HEK293 (cell line): ENCODE measurements around the gene MAP3K20.

Experiments
- CTCF ChIA-PET: fragments of 350-600 bp; formaldehyde crosslinking; extraction: SDS; loops from one replicate; lab custom pipeline; 2021; ENCODE audit warnings: antibody characterized with exemption; lab: Yijun Ruan, JAX
- POLR2A ChIA-PET: fragments of 300-600 bp; formaldehyde crosslinking; extraction: SDS; loops from one replicate; lab custom pipeline; 2020; ENCODE audit warnings: antibody characterized with exemption, inconsistent platforms; lab: Yijun Ruan, JAX
- H3K27ac ChIP-seq: fragments of 200-500 bp; sonication (Bioruptor generic); 2 replicates; pipeline ENCODE4 v1.5.1; 2014; ENCODE audit warnings: low read depth, low read length, control low read depth, inconsistent platforms; ENCODE audit errors: extremely low read depth
- H3K36me3 ChIP-seq, 2 experiments: fragments of 200-500 bp in 1 of 2; sonication (Bioruptor generic) in 1 of 2; 1 replicate in 1 of 2; 2 replicates in 1 of 2; pipeline ENCODE4 v1.5.1; 2014 to 2017; ENCODE audit warnings: inconsistent platforms in 2 of 2, low read length in 2 of 2; ENCODE audit not compliant: control insufficient read depth in 2 of 2, insufficient read depth in 1 of 2
- H3K4me1 ChIP-seq: fragments of 200-500 bp; sonication (Bioruptor generic); 2 replicates; pipeline ENCODE4 v1.5.1; 2014; ENCODE audit warnings: mild to moderate bottlenecking, low read length, inconsistent platforms; ENCODE audit not compliant: control insufficient read depth, insufficient read depth
- H3K4me3 ChIP-seq: 2 replicates; pipeline ENCODE4 v1.5.1; 2011; ENCODE audit warnings: low read depth, mild to moderate bottlenecking, control low read depth, low read length, moderate library complexity
- H3K9me3 ChIP-seq: fragments of 200-500 bp; sonication (Bioruptor generic); 2 replicates; pipeline ENCODE4 v1.5.1; 2014; ENCODE audit warnings: low read depth, low read length, inconsistent platforms; ENCODE audit not compliant: control insufficient read depth, insufficient read depth
- BCL11A ChIP-seq: fragments of 450-650 bp; formaldehyde crosslinking; IDR thresholded peaks from 2 replicates; pipeline ENCODE4 v1.5.1; 2016; ENCODE audit warnings: low read depth, missing biosample characterization, missing genetic modification characterization
- GLIS2 ChIP-seq: fragments of 450-650 bp; formaldehyde crosslinking; IDR thresholded peaks from 2 replicates; pipeline ENCODE4 v1.5.1; 2016; ENCODE audit warnings: missing biosample characterization, missing genetic modification characterization
- SALL2 ChIP-seq: fragments of 450-650 bp; formaldehyde crosslinking; IDR thresholded peaks from 2 replicates; pipeline ENCODE4 v1.5.0; 2017; ENCODE audit warnings: missing biosample characterization, mild to moderate bottlenecking, missing genetic modification characterization, borderline replicate concordance
- ZBTB20 ChIP-seq: fragments of 450-650 bp; formaldehyde crosslinking; IDR thresholded peaks from 2 replicates; pipeline ENCODE4 v1.5.1; 2016; ENCODE audit warnings: missing biosample characterization, missing genetic modification characterization
- ZBTB44 ChIP-seq: fragments of 450-650 bp; IDR thresholded peaks from 2 replicates; pipeline ENCODE4 v1.5.1; 2018; ENCODE audit warnings: missing biosample characterization, mild to moderate bottlenecking, missing genetic modification characterization
- ZNF433 ChIP-seq: fragments of 450-650 bp; formaldehyde crosslinking; IDR thresholded peaks from 2 replicates; pipeline ENCODE4 v1.5.1; 2016; ENCODE audit warnings: missing biosample characterization, missing genetic modification characterization, low read depth
- ZNF513 ChIP-seq: fragments of 450-650 bp; IDR thresholded peaks from 2 replicates; pipeline ENCODE4 v1.5.1; 2018; ENCODE audit warnings: missing biosample characterization, missing genetic modification characterization
- ZNF549 ChIP-seq: fragments of 450-650 bp; IDR thresholded peaks from 2 replicates; pipeline ENCODE4 v1.5.1; 2018; ENCODE audit warnings: missing biosample characterization, missing genetic modification characterization, mild to moderate bottlenecking, inconsistent platforms, moderate library complexity
- ZNF623 ChIP-seq: fragments of 450-650 bp; formaldehyde crosslinking; IDR thresholded peaks from 2 replicates; pipeline ENCODE4 v1.5.1; 2016; ENCODE audit warnings: missing biosample characterization, missing genetic modification characterization
- ZNF701 ChIP-seq: fragments of 450-650 bp; formaldehyde crosslinking; IDR thresholded peaks from 2 replicates; pipeline ENCODE4 v1.5.1; 2016; ENCODE audit warnings: missing biosample characterization, missing genetic modification characterization
- ZNF776 ChIP-seq: fragments of 450-650 bp; formaldehyde crosslinking; IDR thresholded peaks from 2 replicates; pipeline ENCODE4 v1.5.0; 2017; ENCODE audit warnings: missing biosample characterization, missing genetic modification characterization, borderline replicate concordance
- ZNF837 ChIP-seq: fragments of 450-650 bp; formaldehyde crosslinking; IDR thresholded peaks from 2 replicates; pipeline ENCODE4 v1.5.1; 2016; ENCODE audit warnings: missing biosample characterization, missing genetic modification characterization
- ZSCAN5A ChIP-seq: fragments of 450-650 bp; formaldehyde crosslinking; IDR thresholded peaks from 2 replicates; pipeline ENCODE4 v1.5.1; 2016; ENCODE audit warnings: missing biosample characterization, missing genetic modification characterization
- TF ChIP-seq, protein P1 (sequence below): fragments of 450-650 bp; formaldehyde crosslinking; IDR thresholded peaks from 2 replicates; pipeline ENCODE4 v1.5.1; 2016; ENCODE audit warnings: missing biosample characterization, missing genetic modification characterization, borderline replicate concordance
- TF ChIP-seq, protein P2 (sequence below): fragments of 450-650 bp; formaldehyde crosslinking; IDR thresholded peaks from 2 replicates; pipeline ENCODE4 v1.5.1; 2016; ENCODE audit warnings: missing biosample characterization, missing genetic modification characterization

MAP3K20 gene

DNA sequence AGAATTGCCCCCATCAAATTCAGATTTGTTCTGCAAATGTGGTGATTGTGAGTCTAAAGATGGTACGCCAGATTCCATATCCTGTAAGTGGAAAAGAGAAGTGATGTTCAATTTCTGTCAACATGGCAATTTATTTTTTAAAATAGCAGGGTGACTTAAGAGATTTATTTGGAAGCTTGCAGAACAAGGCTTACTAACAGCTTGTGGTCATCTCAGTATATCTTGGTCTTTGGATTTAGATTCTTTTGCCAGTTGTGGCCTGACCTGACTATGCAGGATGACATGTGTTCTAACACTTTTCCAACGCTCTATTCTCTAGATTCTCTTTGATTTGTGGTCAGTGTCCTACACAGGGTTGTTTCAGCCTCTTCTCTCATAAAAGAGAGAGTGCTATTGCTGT is 74.4 kb downstream of the MAP3K20 start:
- Histone ChIP-seq H3K27ac (no peak overlapping the region), H3K4me3 (no peak overlapping the region), H3K36me3 (no peaks in the 10 kb centered on the region), H3K9me3 (no peaks in the 10 kb centered on the region), H3K4me1 (peaks cover 3% of the 10 kb centered on the region; the same call in 1 of the 2 replicates)
- POLR2A ChIA-PET: no interaction called here
- CTCF ChIA-PET: interaction anchor here (0.6 kb wide), 2 partner anchors 60 to 79 kb away, joined by 3 read pairs; no protein-coding TSS in a partner anchor
- TF ChIP-seq, protein P1, sequence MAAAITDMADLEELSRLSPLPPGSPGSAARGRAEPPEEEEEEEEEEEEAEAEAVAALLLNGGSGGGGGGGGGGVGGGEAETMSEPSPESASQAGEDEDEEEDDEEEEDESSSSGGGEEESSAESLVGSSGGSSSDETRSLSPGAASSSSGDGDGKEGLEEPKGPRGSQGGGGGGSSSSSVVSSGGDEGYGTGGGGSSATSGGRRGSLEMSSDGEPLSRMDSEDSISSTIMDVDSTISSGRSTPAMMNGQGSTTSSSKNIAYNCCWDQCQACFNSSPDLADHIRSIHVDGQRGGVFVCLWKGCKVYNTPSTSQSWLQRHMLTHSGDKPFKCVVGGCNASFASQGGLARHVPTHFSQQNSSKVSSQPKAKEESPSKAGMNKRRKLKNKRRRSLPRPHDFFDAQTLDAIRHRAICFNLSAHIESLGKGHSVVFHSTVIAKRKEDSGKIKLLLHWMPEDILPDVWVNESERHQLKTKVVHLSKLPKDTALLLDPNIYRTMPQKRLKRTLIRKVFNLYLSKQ (tag by site-specific recombination): no peak
- TF ChIP-seq SALL2 (tag by site-specific recombination): no peak
- no peak for TF ChIP-seq ZNF701
- no peak for TF ChIP-seq ZNF776 (tag by site-specific recombination)
- TF ChIP-seq ZBTB20 (tag by site-specific recombination): no peak
- TF ChIP-seq BCL11A (tag by site-specific recombination): no peak
- TF ChIP-seq ZNF623 (tag by site-specific recombination): no peak
- TF ChIP-seq ZSCAN5A (tag by site-specific recombination): no peak
- no peak for TF ChIP-seq ZNF837
- no peak for TF ChIP-seq ZBTB44 (tag by site-specific recombination)
- TF ChIP-seq ZNF513 (tag by site-specific recombination): no peak

GRCh38 chr2:173150963-173151362 is 75.3 kb downstream of the MAP3K20 start:
- CTCF ChIA-PET: interaction anchor here (0.6 kb wide), 3 partner anchors 59 to 295 kb away, joined by 3 to 4 read pairs (median 3); no protein-coding TSS in a partner anchor
- H3K4me3 ChIP-seq: no peak overlapping the region
- H3K36me3 ChIP-seq: no peaks in the 10 kb centered on the region
- peaks cover 3% of the 10 kb centered on the region; the same call in 1 of the 2 replicates for H3K4me1 ChIP-seq
- H3K27ac ChIP-seq: no peak overlapping the region
- POLR2A ChIA-PET: no interaction called here
- TF ChIP-seq GLIS2 (tag by site-specific recombination) (no peak), ZNF549 (tag by site-specific recombination) (no peak), ZNF433 (tag by site-specific recombination) (no peak)
- TF ChIP-seq, protein P2, sequence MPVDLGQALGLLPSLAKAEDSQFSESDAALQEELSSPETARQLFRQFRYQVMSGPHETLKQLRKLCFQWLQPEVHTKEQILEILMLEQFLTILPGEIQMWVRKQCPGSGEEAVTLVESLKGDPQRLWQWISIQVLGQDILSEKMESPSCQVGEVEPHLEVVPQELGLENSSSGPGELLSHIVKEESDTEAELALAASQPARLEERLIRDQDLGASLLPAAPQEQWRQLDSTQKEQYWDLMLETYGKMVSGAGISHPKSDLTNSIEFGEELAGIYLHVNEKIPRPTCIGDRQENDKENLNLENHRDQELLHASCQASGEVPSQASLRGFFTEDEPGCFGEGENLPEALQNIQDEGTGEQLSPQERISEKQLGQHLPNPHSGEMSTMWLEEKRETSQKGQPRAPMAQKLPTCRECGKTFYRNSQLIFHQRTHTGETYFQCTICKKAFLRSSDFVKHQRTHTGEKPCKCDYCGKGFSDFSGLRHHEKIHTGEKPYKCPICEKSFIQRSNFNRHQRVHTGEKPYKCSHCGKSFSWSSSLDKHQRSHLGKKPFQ (tag by site-specific recombination): no peak
- TF ChIP-seq, all 188 proteins: peak for 0
- no peaks in the 10 kb centered on the region for H3K9me3 ChIP-seq
